GM10248 (cell line): ENCODE results near the gene INSRR.

Experiments used
- CTCF ChIA-PET: fragments of 300-600 bp; sonication (Branson Sonifier 250); formaldehyde crosslinking; extraction: SDS; loops from one replicate; lab custom pipeline; 2021; ENCODE audit warnings: antibody characterized with exemption; lab: Yijun Ruan, JAX
- POLR2A ChIA-PET: fragments of 350-650 bp; sonication (Branson Sonifier 250); formaldehyde crosslinking; extraction: SDS; loops from one replicate; lab custom pipeline; 2020; ENCODE audit warnings: antibody characterized with exemption; lab: Yijun Ruan, JAX
- DNase-seq: peaks from one replicate; pipeline ENCODE4 v3.0.0; 2012; ENCODE audit errors: extremely low spot score
- CTCF ChIP-seq: IDR thresholded peaks from 2 replicates; pipeline ENCODE4 v1.5.1; 2012; ENCODE audit warnings: mild to moderate bottlenecking, low read depth; ENCODE audit errors: extremely low read depth, missing control alignments, control extremely low read depth

Gene INSRR

GRCh38 chr1:156802421-156802935 lies 56.4 kb downstream of the INSRR start:
- CTCF ChIA-PET, result interaction anchor here (1.3 to 10.3 kb wide), 6 partner anchors 9 to 88 kb away, joined by 4 to 131 read pairs (median 8); partner anchors contain the start of genes INSRR, NTRK1 and SH2D2A
- no peak for TF ChIP-seq CTCF
- DNase-seq, result no peak
- POLR2A ChIA-PET, result no interaction called here

DNA sequence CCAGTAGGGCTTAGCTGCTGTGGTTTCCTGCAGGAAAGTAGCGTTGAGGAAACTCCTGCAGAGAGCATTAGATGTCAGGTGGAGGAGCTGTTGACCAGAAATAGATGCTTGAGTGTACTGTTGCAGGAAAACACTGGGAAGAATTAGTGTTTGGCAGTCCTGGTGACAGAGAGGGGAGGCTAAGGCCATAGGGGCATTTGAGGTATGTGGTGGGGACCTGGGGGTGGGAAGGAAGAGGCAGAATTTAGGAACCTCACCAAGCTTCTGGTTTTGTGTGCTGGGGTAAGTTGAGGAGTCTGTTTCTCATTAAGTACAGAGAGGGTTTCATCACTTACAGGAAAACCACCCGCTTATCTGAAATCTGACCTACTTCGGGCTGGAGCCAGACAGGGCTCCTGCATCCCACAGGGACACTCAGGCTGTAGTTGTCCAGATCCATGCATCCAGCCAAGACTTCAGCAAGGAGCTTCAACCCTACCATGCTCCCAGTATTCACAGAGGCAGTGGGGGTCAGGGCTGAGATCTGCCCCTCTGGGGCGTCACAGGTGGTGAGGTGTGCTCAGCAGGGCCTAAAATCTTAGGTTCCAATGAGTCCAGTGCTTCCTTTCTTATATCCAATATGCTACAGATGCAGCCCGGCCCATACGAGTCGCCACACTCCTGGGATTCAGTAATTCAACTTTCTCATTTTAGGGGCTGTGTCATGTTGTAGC lies 57.4 kb downstream of the INSRR start:
- TF ChIP-seq CTCF, result no peak
- no peak for DNase-seq
- POLR2A ChIA-PET, result interaction anchor here (0.7 kb wide), 1 partner anchor 207 kb away, joined by 3 read pairs; no protein-coding TSS in a partner anchor
- CTCF ChIA-PET, result interaction anchor here (1.3 to 10.3 kb wide), 7 partner anchors 10 to 112 kb away, joined by 3 to 131 read pairs (median 8); partner anchors contain the start of genes INSRR, NTRK1 and SH2D2A

DNA sequence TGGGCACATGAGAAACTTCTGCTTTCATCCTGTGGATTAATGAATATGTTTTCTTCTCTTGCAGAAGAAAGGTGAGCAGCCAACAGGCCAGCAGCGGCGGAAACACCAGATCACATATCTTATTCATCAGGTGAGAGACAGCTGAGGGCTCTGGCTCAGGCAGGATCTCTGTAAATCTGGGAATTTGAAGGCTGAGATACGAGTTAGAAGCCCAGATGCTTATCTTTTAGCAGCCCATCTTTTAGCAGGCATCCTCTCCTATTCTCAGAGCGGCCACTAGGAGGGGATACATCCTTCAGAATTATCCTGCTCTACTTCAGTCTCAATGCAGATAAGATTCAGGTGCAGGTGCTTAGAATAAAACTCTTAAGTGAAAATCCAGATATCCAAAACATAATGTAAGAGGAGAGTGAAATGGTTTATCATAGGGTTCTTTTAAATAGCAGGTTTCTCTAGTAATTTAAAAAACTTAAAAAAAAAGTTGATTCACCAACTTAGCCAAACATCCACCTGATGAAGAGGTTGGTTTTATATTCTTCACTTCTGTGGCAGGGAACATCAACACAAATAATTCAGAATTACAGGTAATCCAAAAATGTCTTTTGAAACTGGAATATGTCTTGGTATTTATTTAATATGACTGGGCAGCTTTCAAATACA lies 61.6 kb downstream of the INSRR start:
- ChIA-PET CTCF (interaction anchor here (0.7 to 10.3 kb wide), 20 partner anchors 8 to 283 kb away, joined by 3 to 131 read pairs (median 4); partner anchors contain the start of genes INSRR, ISG20L2, METTL25B and NTRK1), POLR2A (no interaction called here)
- peak; percentile 73 for TF ChIP-seq CTCF
- peak; percentile 60 for DNase-seq

- CTCF ChIA-PET, result interaction anchor here (0.6 to 10.3 kb wide), 23 partner anchors 8 to 284 kb away, joined by 3 to 131 read pairs (median 4); partner anchors contain the start of genes INSRR, ISG20L2, METTL25B and NTRK1
- no peak for TF ChIP-seq CTCF
- peak; percentile 13 for DNase-seq
- POLR2A ChIA-PET, result no interaction called here
These were observed 62.4 kb downstream of the INSRR start for GRCh38 chr1:156796340-156797097.

DNA sequence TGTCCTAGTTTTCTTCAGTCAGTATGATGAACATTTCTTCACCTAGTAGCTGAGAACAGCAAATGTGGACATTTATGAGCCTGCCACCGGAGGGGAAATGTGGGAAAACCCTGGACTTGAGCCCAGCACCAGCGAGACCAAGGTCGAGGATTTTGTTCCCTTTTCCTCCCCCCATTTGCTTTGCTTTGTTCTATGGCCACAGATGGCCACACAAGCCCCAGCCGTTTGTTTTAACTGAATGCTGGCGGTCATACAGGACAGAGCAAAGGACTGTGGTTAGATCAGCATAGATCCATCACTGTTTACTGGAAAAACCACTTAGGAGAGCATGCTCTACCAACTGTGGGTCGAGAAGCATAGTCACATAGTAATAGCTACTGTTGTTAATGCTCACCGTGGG lies 63.1 kb downstream of the INSRR start:
- POLR2A ChIA-PET, result interaction anchor here (0.8 kb wide), 1 partner anchor 68 kb away, joined by 4 read pairs; the partner anchor contains the start of genes ISG20L2 and METTL25B
- DNase-seq, result no peak
- TF ChIP-seq CTCF, result no peak
- CTCF ChIA-PET, result interaction anchor here (1.2 to 10.3 kb wide), 17 partner anchors 7 to 126 kb away, joined by 3 to 131 read pairs (median 5); partner anchors contain the start of genes INSRR, ISG20L2, METTL25B and NTRK1
